A549 (cell line): ENCODE results near the gene TOGARAM2. TPM values are rescaled to one million over a fixed set of nuclear protein-coding genes. Genes with fewer than 3 reads are reported as not detected.

Experiments
- ATAC-seq, 2 experiments: fragments of 200-7000 bp in 1 of 2; fragments of >200 bp in 1 of 2; cut with Nextera tagmentation in 1 of 2; cut with Tn5 transposase in 1 of 2; 3 replicates each; pipeline versions ENCODE4 v1.8.0 to v1.9.1; 2018 to 2020; ENCODE audit warnings: mild to moderate bottlenecking in 1 of 2, moderate library complexity in 1 of 2
- CTCF ChIA-PET: fragments of 300-600 bp; sonication (Branson Sonifier 250); formaldehyde crosslinking; extraction: SDS; loops from one replicate; lab custom pipeline; 2021; ENCODE audit warnings: antibody characterized with exemption, inconsistent platforms; lab: Yijun Ruan, JAX
- POLR2A ChIA-PET: fragments of 350-600 bp; formaldehyde crosslinking; extraction: SDS; loops from one replicate; lab custom pipeline; 2021; ENCODE audit warnings: antibody characterized with exemption, inconsistent platforms; lab: Yijun Ruan, JAX
- DNase-seq, 2 experiments: peaks; one replicate each; pipeline versions ENCODE4 v3.0.0 to v3.0.0-alpha.2; 2011 to 2016; ENCODE audit warnings: low read depth in 1 of 2, low spot score in 1 of 2
- FAIRE-seq: peaks from 2 replicates; lab custom pipeline; 2011; peaks lifted over from hg19 to GRCh38; lab: Jason Lieb, UNC
- H3K27ac ChIP-seq, 2 experiments: fragments of >200 bp; sonication (Bioruptor Twin); formaldehyde crosslinking; 3 replicates each; pipeline ENCODE4 v1.5.1; 2016 to 2017
- H3K4me1 ChIP-seq: fragments of >200 bp; sonication (Bioruptor Twin); formaldehyde crosslinking; 3 replicates; pipeline ENCODE4 v1.6.1; 2016
- H3K4me2 ChIP-seq: fragments of >200 bp; sonication (Bioruptor Twin); formaldehyde crosslinking; 3 replicates; pipeline ENCODE4 v1.6.1; 2016
- H3K4me3 ChIP-seq: fragments of >200 bp; sonication (Bioruptor Twin); formaldehyde crosslinking; 3 replicates; pipeline ENCODE4 v1.5.1; 2016
- H3K9me3 ChIP-seq: fragments of >200 bp; sonication (Bioruptor Twin); formaldehyde crosslinking; 3 replicates; pipeline ENCODE4 v1.6.1; 2016
- CEBPB ChIP-seq, 2 experiments: fragments of >200 bp in 1 of 2; sonication (Bioruptor Twin) in 1 of 2; formaldehyde crosslinking in 1 of 2; IDR thresholded peaks; 2 replicates each; pipeline ENCODE4 v1.6.1; 2012 to 2016
- CHD2 ChIP-seq: fragments of 150-350 bp; IDR thresholded peaks from 2 replicates; pipeline ENCODE4 v1.6.1; 2014; ENCODE audit warnings: low read length; ENCODE audit not compliant: partially characterized antibody
- CHD4 ChIP-seq: fragments of 200-600 bp; sonication (generic); IDR thresholded peaks from 2 replicates; pipeline ENCODE4 v1.6.1; 2016; ENCODE audit warnings: antibody characterized with exemption, mild to moderate bottlenecking, borderline replicate concordance
- EHMT2 ChIP-seq: fragments of 200-600 bp; sonication (generic); IDR thresholded peaks from 2 replicates; pipeline ENCODE4 v1.6.1; 2016; ENCODE audit warnings: antibody characterized with exemption, low read depth, mild to moderate bottlenecking, moderate library complexity
- HDAC2 ChIP-seq: fragments of 200-600 bp; sonication (generic); IDR thresholded peaks from 2 replicates; pipeline ENCODE4 v1.6.1; 2016
- KDM5A ChIP-seq: fragments of 200-600 bp; sonication (generic); IDR thresholded peaks from 2 replicates; pipeline ENCODE4 v1.6.1; 2016; ENCODE audit warnings: antibody characterized with exemption, mild to moderate bottlenecking
- NPAS2 ChIP-seq: fragments of 250-450 bp; sonication (Bioruptor Pico); IDR thresholded peaks from 2 replicates; pipeline ENCODE4 v1.8.0; 2022; ENCODE audit warnings: mild to moderate bottlenecking, moderate library complexity, borderline replicate concordance
- SREBF2 ChIP-seq: fragments of 450-650 bp; IDR thresholded peaks from 2 replicates; pipeline ENCODE4 v1.6.1; 2014; ENCODE audit warnings: mild to moderate bottlenecking, moderate library complexity
- ZSCAN20 ChIP-seq: fragments of 250-450 bp; sonication (Bioruptor Pico); IDR thresholded peaks from 2 replicates; pipeline ENCODE4 v1.8.0; 2022; ENCODE audit warnings: mild to moderate bottlenecking, moderate library complexity
- WGBS: methylation state at CpG from one replicate; pipeline ENCODE4 v1.1.6; 2017; ENCODE audit errors: missing lambda C conversion rate; 5-methylcytosine and 5-hydroxymethylcytosine counted together
- polyA plus RNA-seq, 4 experiments: library from polyadenylated mRNA; depleted of rRNA in 3 of 4; stranded (reverse); fragments of >200 nt; fragmentation: RNase III in 1 of 4; extraction: RNeasy Plus Mini Kit Qiagen cat#74134 plus additional on column Dnase treatment in 1 of 4; gene quantifications; 2 replicates in 3 of 4; 3 replicates in 1 of 4; pipeline ENCODE4 v1.2.3, GENCODE V29; 2011 to 2017
- TF ChIP-seq, protein P1 (sequence below): fragments of >200 bp; sonication (Bioruptor Twin); formaldehyde crosslinking; IDR thresholded peaks from 3 replicates; pipeline ENCODE4 v1.5.1; 2016
- TF ChIP-seq, protein P2 (sequence below): fragments of 250-450 bp; sonication (Bioruptor Pico); IDR thresholded peaks from 2 replicates; pipeline ENCODE4 v1.5.0; 2020; ENCODE audit warnings: low read depth, mild to moderate bottlenecking, moderate library complexity
- TF ChIP-seq, protein P3 (sequence below): fragments of >200 bp; sonication (Bioruptor Twin); formaldehyde crosslinking; IDR thresholded peaks from 2 replicates; pipeline ENCODE4 v1.6.1; 2016
- TF ChIP-seq, protein P4 (sequence below): IDR thresholded peaks from 2 replicates; pipeline ENCODE4 v1.6.1; 2012; ENCODE audit warnings: low read depth, borderline replicate concordance
- TF ChIP-seq, protein P5 (sequence below): IDR thresholded peaks from 2 replicates; pipeline ENCODE4 v1.6.1; 2012
- TF ChIP-seq, protein P6 (sequence below): fragments of 450-650 bp; IDR thresholded peaks from 2 replicates; pipeline ENCODE4 v1.6.1; 2014; ENCODE audit warnings: antibody characterized with exemption

Gene TOGARAM2
- polyA plus RNA-seq, 2 of the 4 experiments (the other 2 are of a cell fraction) = 0.14 to 0.35 TPM

DNA sequence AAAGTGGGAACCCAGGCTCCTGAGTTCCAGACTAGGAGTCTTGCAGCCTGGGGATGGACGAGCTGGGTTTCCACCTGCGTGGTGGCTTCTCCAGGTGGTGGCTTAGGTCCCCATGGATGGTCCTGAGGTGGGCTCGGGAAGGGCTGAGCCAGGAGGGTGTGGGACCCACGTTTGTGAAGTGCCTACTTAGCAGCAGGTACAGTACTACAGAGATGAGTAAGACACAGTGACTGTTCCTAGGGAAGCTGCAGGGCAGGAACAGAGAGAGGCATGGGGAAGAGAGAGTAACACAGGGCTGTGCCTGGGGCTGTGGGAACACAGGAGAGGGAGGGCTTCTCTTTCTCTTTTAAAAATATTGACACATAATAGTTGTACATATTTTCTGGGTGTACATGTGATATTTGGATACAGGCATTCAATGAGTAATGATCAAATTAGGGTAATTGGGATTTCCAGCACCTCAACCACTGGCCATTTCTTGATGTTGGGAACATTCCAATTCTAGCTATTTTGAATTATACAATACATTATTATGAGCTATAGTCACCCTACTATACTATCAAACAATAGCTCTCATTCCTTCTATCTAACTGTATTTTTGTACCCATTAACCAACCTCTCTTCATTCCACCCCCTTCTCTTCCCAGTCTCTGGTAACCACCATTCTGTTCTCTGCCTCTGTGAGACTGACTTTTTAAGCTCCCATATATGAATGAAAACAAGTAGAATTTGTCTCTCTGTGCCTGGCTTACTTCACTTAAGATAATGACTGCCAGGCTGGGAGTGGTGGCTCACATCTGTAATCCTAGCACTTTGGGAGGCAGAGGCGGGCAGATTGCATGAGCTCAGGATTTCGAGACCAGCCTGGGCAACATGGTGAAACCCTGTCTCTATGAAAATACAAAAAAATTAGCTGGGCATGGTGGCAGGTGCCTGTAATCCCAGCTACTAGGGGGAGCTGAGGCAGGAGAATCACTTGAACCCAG, 15.0 kb downstream of the TOGARAM2 start (continued):
- TF ChIP-seq, protein P1, sequence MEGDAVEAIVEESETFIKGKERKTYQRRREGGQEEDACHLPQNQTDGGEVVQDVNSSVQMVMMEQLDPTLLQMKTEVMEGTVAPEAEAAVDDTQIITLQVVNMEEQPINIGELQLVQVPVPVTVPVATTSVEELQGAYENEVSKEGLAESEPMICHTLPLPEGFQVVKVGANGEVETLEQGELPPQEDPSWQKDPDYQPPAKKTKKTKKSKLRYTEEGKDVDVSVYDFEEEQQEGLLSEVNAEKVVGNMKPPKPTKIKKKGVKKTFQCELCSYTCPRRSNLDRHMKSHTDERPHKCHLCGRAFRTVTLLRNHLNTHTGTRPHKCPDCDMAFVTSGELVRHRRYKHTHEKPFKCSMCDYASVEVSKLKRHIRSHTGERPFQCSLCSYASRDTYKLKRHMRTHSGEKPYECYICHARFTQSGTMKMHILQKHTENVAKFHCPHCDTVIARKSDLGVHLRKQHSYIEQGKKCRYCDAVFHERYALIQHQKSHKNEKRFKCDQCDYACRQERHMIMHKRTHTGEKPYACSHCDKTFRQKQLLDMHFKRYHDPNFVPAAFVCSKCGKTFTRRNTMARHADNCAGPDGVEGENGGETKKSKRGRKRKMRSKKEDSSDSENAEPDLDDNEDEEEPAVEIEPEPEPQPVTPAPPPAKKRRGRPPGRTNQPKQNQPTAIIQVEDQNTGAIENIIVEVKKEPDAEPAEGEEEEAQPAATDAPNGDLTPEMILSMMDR = no peak

DNA sequence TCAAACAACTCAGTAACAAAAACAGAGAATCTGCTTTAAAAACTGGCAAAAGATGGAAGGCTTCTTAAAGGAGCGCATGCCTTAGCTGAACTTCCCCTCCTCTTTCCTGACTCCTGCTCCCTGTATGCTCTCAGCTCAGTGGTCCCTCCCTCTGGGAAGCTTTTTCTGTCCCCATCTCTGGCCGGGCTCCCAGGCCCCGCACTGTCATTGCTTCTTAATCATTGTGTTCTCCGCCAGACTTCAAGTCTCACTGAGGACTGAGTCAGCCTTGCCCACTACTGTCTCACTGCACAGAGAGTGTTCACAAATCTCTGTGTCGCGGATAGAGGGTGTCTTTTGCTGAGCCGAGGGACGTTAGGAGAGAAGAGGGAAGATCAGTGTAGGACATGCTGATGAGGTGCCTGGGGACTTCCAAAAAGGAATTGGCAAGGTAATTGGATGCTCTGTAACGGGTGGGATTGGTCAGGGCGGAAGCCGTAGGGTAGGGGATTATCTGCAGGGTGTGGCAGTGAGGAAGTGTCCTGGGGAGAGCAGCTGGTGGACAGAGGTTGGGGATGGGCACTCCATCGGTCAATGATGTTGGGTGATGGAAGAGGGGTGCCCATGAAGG, 16.2 kb downstream of the TOGARAM2 start:
- Histone ChIP-seq H3K27ac (no peak overlapping the region), H3K9me3 (no peaks in the 10 kb centered on the region), H3K4me2 (no peak overlapping the region), H3K4me1 (peaks cover 7% of the 10 kb centered on the region; the same call in 2 of the 3 replicates), H3K4me3 (no peak overlapping the region)
- WGBS = 68% methylated on average over 12 of the region's 12 CpGs
- POLR2A ChIA-PET = no interaction called here
- TF ChIP-seq, protein P2, sequence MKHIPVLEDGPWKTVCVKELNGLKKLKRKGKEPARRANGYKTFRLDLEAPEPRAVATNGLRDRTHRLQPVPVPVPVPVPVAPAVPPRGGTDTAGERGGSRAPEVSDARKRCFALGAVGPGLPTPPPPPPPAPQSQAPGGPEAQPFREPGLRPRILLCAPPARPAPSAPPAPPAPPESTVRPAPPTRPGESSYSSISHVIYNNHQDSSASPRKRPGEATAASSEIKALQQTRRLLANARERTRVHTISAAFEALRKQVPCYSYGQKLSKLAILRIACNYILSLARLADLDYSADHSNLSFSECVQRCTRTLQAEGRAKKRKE (CRISPR knock-in tag) = no peak
- TF ChIP-seq HDAC2 (no peak), CHD4 (no peak), CEBPB (IDR thresholded peaks at IDR 0.05) (no peak), SREBF2 (no peak), CHD2 (no peak), ZSCAN20 (CRISPR knock-in tag) (no peak)
- TF ChIP-seq, protein P3, sequence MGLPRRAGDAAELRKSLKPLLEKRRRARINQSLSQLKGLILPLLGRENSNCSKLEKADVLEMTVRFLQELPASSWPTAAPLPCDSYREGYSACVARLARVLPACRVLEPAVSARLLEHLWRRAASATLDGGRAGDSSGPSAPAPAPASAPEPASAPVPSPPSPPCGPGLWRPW = no peak
- no peak for FAIRE-seq
- no peak for DNase-seq
- peak in 1 of 2 experiments; percentile 19; a peak in 2 of 6 replicates for ATAC-seq
- CTCF ChIA-PET = interaction anchor here (1.1 to 1.8 kb wide), 2 partner anchors 9 to 38 kb away, joined by 6 to 7 read pairs; no protein-coding TSS in a partner anchor

DNA sequence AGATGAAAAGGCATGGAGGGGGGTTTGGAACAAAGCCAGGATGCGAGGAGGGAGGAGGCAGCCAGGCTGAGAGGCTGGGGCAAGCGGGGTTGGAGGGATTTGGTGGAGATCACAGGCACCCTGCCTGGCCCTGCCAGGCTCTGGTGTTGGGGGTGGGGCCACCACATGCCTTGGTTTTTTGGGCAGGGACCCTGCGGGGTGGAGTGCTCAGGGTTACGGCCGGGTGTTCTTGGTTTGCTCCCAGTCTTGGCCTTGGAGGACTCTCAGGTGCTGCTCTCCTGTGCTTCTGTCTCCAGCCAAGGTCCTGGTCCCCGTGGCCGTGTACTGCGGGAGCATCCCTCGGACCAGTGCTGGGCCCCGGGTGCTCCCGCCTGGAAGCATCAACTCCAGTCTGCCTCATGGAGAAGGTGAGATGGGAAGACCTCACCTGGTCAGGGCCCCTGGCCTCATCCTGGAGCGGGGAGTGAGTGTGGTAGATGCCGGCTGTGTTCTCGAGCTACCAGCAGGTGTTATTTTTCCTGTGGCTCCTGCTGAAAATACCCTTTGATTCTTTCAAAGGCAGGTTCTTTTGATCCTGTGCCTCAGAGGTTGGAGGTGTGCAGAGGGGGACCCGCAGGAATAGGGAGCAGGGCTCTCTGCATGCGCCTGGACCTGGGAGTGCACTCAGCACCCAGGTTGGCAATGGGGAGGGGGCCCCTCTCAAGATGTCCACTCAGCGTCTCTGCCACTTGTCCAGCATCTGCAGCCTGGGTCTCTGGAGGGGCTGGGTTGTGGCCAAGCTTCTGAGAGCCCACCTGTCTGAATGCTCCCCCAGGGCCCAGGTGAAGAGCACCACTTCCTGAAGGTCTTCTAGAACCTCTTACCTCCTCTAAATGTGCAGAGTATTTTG, 17.0 kb downstream of the TOGARAM2 start:
- Histone ChIP-seq H3K27ac (no peak overlapping the region), H3K4me1 (peaks cover 7% of the 10 kb centered on the region; the same call in 2 of the 3 replicates), H3K4me3 (no peak overlapping the region), H3K4me2 (no peak overlapping the region), H3K9me3 (no peaks in the 10 kb centered on the region)
- CTCF ChIA-PET = no interaction called here
- no peak for FAIRE-seq
- 75% methylated on average over 16 of the region's 17 CpGs for WGBS
- ATAC-seq = no peak
- no peak for DNase-seq
- TF ChIP-seq CHD2 (no peak), KDM5A (no peak), EHMT2 (no peak), NPAS2 (CRISPR knock-in tag) (no peak)
- TF ChIP-seq, protein P4, sequence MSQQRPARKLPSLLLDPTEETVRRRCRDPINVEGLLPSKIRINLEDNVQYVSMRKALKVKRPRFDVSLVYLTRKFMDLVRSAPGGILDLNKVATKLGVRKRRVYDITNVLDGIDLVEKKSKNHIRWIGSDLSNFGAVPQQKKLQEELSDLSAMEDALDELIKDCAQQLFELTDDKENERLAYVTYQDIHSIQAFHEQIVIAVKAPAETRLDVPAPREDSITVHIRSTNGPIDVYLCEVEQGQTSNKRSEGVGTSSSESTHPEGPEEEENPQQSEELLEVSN = no peak
- TF ChIP-seq, protein P5, sequence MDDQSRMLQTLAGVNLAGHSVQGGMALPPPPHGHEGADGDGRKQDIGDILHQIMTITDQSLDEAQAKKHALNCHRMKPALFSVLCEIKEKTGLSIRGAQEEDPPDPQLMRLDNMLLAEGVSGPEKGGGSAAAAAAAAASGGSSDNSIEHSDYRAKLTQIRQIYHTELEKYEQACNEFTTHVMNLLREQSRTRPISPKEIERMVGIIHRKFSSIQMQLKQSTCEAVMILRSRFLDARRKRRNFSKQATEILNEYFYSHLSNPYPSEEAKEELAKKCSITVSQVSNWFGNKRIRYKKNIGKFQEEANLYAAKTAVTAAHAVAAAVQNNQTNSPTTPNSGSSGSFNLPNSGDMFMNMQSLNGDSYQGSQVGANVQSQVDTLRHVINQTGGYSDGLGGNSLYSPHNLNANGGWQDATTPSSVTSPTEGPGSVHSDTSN = no peak
- TF ChIP-seq, protein P6, sequence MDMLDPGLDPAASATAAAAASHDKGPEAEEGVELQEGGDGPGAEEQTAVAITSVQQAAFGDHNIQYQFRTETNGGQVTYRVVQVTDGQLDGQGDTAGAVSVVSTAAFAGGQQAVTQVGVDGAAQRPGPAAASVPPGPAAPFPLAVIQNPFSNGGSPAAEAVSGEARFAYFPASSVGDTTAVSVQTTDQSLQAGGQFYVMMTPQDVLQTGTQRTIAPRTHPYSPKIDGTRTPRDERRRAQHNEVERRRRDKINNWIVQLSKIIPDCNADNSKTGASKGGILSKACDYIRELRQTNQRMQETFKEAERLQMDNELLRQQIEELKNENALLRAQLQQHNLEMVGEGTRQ = no peak
- POLR2A ChIA-PET = no interaction called here
